ENCODE measurements around the gene ATP13A1.

The ATP13A1 gene

GRCh38 chr19:19653597-19654147 lies 9.8 kb downstream of the ATP13A1 start:
- Histone ChIP-seq H3K4me3 (ENCODE audit: low read length) (no peak overlapping the region), H3K4me1 (ENCODE audit: insufficient read depth, low read length) (no peaks in the 10 kb centered on the region), H3K27me3 (ENCODE audit: insufficient read depth, low read length) (no peaks in the 10 kb centered on the region), H3K36me3 (ENCODE audit: insufficient read depth, low read length) (peaks cover 97% of the 10 kb centered on the region), H3K9me3 (ENCODE audit: insufficient read depth, low read depth, low read length) (no peaks in the 10 kb centered on the region), H3K27ac (ENCODE audit: low read depth, low read length) (no peak overlapping the region), H3K9ac (ENCODE audit: low read depth, low read length) (no peak overlapping the region)
- 98% methylated on average over 23 of the region's 23 CpGs for WGBS

DNA sequence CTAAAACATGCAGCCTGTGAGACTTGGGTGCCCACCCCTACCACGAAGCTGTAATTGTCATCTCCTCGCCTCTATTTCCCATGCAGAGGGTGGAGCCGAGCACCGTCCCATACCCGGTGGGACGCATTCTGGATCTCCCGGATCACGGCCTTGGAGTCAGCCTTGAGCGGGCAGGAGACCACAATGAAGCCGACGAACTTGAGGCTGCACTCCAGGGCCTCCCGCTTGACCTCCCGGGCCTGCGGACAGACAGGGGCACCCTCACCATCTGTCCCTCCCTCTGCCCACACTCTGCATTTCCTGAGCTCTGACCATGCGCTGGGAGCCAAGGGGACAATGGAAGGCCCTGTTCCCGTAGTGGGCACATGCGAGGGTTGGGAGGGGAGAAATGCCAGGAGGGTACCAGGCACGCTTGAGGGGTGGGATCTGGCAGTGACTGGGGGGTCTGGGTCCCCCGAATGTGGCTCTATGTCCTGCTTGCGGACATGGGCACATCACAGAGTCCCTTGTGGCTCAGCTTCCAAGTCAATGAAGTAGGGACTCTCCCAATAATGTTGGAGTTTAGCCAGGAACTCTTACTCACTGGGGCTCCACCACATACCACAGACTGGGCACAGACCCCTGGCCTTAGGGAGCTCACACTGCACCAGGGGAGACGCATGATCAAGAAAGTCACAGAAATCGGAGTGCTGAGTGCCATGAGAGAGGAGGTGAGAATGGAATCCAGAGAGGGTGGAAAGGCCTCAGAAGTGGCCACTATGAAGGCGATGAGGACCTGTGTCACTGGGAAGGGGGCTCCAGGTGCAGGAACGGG lies 10.8 kb downstream of the ATP13A1 start:
- 95% methylated on average over 24 of the region's 24 CpGs for WGBS
- H3K36me3 ChIP-seq (ENCODE audit: insufficient read depth, low read length), result peaks cover 94% of the 10 kb centered on the region
- no peaks in the 10 kb centered on the region for H3K27me3 ChIP-seq (ENCODE audit: insufficient read depth, low read length)
- H3K4me1 ChIP-seq (ENCODE audit: insufficient read depth, low read length), result no peaks in the 10 kb centered on the region
- no peak overlapping the region for H3K4me3 ChIP-seq (ENCODE audit: low read length)
- no peaks in the 10 kb centered on the region for H3K9me3 ChIP-seq (ENCODE audit: insufficient read depth, low read depth, low read length)
- H3K9ac ChIP-seq (ENCODE audit: low read depth, low read length), result no peak overlapping the region
- no peak overlapping the region for H3K27ac ChIP-seq (ENCODE audit: low read depth, low read length)

DNA sequence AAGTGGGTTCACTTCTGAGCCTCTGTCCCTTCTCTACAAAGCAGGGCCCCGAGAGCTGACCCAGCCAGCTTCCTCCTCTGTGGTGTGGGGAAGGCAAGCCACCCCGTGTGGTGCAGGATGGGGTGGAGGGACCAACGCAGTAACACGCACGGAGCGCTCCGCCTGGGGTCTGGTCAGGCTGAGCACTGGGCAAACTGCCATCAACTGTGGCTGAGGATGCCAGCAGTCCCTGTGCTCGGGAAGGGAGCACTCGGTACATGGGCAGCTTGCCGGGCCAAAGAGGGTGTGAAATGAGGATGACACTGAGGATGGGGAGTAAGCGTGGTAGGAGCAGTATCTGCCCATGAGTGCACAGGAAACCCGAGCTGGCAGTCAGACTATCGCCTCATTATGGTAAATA lies 12.4 kb downstream of the ATP13A1 start:
- H3K36me3 ChIP-seq (ENCODE audit: insufficient read depth, low read length), result peaks cover 93% of the 10 kb centered on the region
- WGBS, result 96% methylated on average over 13 of the region's 13 CpGs
- H3K4me3 ChIP-seq (ENCODE audit: low read length), result no peak overlapping the region
- no peaks in the 10 kb centered on the region for H3K4me1 ChIP-seq (ENCODE audit: insufficient read depth, low read length)
- no peaks in the 10 kb centered on the region for H3K27me3 ChIP-seq (ENCODE audit: insufficient read depth, low read length)
- H3K27ac ChIP-seq (ENCODE audit: low read depth, low read length), result no peak overlapping the region
- no peaks in the 10 kb centered on the region for H3K9me3 ChIP-seq (ENCODE audit: insufficient read depth, low read depth, low read length)
- no peak overlapping the region for H3K9ac ChIP-seq (ENCODE audit: low read depth, low read length)

DNA sequence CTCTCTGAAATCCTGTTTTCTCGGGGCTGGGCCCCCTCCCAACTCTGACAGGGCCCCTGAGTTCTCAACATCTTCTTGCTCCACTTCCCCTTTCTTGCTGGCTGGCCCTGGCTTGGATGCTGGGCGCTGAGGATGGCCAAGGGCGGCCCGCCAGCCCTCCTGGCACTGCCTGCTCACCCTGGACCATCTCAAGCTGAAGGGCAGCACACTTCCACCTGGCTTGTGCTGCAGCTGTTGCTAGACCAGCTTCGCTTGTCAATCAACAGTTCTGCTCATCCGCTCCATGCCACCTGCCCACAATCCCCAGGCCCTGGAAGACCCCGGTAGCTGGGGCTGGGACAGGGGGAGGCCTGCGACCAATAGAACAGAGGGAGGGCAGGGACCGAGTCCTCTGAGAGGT lies 13.1 kb downstream of the ATP13A1 start:
- Histone ChIP-seq H3K9ac (ENCODE audit: low read depth, low read length) (no peak overlapping the region), H3K4me3 (ENCODE audit: low read length) (no peak overlapping the region), H3K9me3 (ENCODE audit: insufficient read depth, low read depth, low read length) (no peaks in the 10 kb centered on the region), H3K27me3 (ENCODE audit: insufficient read depth, low read length) (no peaks in the 10 kb centered on the region), H3K27ac (ENCODE audit: low read depth, low read length) (no peak overlapping the region), H3K4me1 (ENCODE audit: insufficient read depth, low read length) (no peaks in the 10 kb centered on the region), H3K36me3 (ENCODE audit: insufficient read depth, low read length) (peaks cover 93% of the 10 kb centered on the region)
- WGBS, result 95% methylated on average over 9 of the region's 9 CpGs

DNA sequence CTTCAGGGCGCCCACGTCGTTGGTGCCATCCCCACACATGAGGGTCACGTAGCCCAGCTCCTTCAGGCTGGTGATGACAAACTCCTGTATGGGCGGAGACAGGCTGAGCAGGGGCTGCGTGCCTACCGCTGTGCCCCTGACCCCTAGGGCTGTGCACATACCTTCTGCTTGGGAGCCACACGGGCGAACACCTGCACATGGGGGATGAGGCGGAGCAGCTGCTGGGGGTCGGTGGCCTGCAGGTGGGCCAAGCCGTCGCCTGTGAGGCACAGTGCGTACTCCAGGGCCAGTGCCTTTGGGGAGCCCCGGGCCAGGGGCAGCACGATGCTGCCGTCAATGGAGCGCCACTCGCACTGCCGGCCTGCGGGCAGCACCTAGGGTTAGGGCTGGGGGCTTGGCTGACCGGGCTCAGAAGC lies 13.9 kb downstream of the ATP13A1 start:
- H3K9me3 ChIP-seq (ENCODE audit: insufficient read depth, low read depth, low read length), result no peaks in the 10 kb centered on the region
- H3K4me3 ChIP-seq (ENCODE audit: low read length), result no peak overlapping the region
- H3K36me3 ChIP-seq (ENCODE audit: insufficient read depth, low read length), result peaks cover 92% of the 10 kb centered on the region
- no peak overlapping the region for H3K9ac ChIP-seq (ENCODE audit: low read depth, low read length)
- H3K27ac ChIP-seq (ENCODE audit: low read depth, low read length), result no peak overlapping the region
- 96% methylated on average over 22 of the region's 22 CpGs for WGBS
- H3K27me3 ChIP-seq (ENCODE audit: insufficient read depth, low read length), result no peaks in the 10 kb centered on the region
- H3K4me1 ChIP-seq (ENCODE audit: insufficient read depth, low read length), result no peaks in the 10 kb centered on the region

DNA sequence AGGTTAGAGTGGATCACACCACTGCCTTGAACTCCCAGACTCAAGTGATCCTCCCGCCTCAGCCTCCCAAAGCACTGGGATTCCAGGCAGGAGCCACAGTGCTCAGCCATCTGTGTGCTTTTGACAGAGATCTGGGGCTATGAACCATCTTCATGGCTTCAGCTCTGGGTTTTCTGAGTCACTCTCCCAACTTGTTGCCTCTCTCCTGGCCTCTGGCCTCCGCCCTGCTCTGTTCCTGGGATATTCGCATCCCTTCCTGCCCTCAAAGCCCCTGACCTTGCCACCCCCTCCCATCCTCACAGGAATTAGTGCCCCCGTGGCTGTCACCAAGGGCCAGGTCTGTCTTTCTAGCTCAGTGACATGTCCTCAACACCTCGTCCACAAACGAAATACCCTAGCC lies 14.3 kb downstream of the ATP13A1 start:
- Histone ChIP-seq H3K27ac (ENCODE audit: low read depth, low read length) (no peak overlapping the region), H3K36me3 (ENCODE audit: insufficient read depth, low read length) (peaks cover 87% of the 10 kb centered on the region), H3K9me3 (ENCODE audit: insufficient read depth, low read depth, low read length) (no peaks in the 10 kb centered on the region), H3K9ac (ENCODE audit: low read depth, low read length) (no peak overlapping the region), H3K4me3 (ENCODE audit: low read length) (no peak overlapping the region), H3K27me3 (ENCODE audit: insufficient read depth, low read length) (no peaks in the 10 kb centered on the region), H3K4me1 (ENCODE audit: insufficient read depth, low read length) (no peaks in the 10 kb centered on the region)
- WGBS, result 92% methylated on average over 6 of the region's 6 CpGs

DNA sequence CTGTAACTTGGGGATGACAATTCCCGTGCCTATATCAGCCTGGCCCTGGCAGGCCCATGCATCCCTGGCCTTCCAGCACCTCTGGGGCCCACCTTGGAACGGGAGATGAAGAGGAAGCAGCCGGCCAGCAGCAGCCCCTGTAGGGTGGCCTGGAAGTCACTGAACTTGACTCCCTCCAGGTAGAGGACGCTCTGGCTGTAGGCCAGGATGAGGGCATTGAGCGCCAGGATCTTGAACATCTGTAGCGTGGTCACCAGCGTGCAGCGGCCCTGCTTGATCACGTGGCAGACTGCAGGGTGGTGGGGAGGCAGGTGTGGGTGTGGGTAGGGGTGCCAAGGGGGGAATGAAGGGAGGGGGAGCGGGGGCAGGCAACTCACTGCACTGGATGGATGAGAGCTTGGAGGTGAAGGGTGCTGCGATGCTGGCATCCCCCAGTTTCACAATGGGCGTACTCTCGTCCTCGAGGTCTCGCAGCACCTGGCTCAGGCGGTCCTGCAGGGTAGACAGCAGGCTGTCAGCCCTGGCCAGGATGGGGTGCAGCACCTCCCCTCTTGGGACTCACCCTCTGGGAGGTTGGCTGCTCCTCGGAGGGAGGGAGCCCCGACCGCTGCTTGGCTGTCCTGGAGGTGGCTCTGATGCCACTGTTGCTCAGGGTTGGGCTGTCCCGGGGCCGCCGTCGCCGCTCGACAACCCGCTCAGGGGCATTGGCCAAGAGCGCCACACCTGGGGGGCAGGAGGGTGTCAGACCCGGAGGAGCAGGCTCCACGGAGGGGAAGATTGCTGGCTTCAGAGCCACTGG lies 16.2 kb downstream of the ATP13A1 start:
- Histone ChIP-seq H3K27me3 (ENCODE audit: insufficient read depth, low read length) (no peaks in the 10 kb centered on the region), H3K4me3 (ENCODE audit: low read length) (no peak overlapping the region), H3K9ac (ENCODE audit: low read depth, low read length) (no peak overlapping the region), H3K36me3 (ENCODE audit: insufficient read depth, low read length) (peaks cover 69% of the 10 kb centered on the region), H3K4me1 (ENCODE audit: insufficient read depth, low read length) (no peaks in the 10 kb centered on the region), H3K9me3 (ENCODE audit: insufficient read depth, low read depth, low read length) (no peaks in the 10 kb centered on the region), H3K27ac (ENCODE audit: low read depth, low read length) (no peak overlapping the region)
- 95% methylated on average over 29 of the region's 29 CpGs for WGBS

- Histone ChIP-seq H3K36me3 (ENCODE audit: insufficient read depth, low read length) (peaks cover 50% of the 10 kb centered on the region), H3K4me3 (ENCODE audit: low read length) (no peak overlapping the region), H3K9me3 (ENCODE audit: insufficient read depth, low read depth, low read length) (no peaks in the 10 kb centered on the region), H3K27ac (ENCODE audit: low read depth, low read length) (no peak overlapping the region), H3K4me1 (ENCODE audit: insufficient read depth, low read length) (no peaks in the 10 kb centered on the region), H3K27me3 (ENCODE audit: insufficient read depth, low read length) (no peaks in the 10 kb centered on the region), H3K9ac (ENCODE audit: low read depth, low read length) (no peak overlapping the region)
- whole genome bisulfite sequencing, result 95% methylated on average over 17 of the region's 17 CpGs
Observed at GRCh38 chr19:19645233-19645870, 18.1 kb downstream of the ATP13A1 start.

- H3K4me1 ChIP-seq (ENCODE audit: insufficient read depth, low read length), result no peaks in the 10 kb centered on the region
- peaks cover 37% of the 10 kb centered on the region for H3K36me3 ChIP-seq (ENCODE audit: insufficient read depth, low read length)
- H3K9me3 ChIP-seq (ENCODE audit: insufficient read depth, low read depth, low read length), result no peaks in the 10 kb centered on the region
- peak overlapping the region; percentile 75; the same call in 1 of the 2 replicates for H3K4me3 ChIP-seq (ENCODE audit: low read length)
- WGBS, result 45% methylated on average over 4 of the region's 5 CpGs
- H3K27ac ChIP-seq (ENCODE audit: low read depth, low read length), result no peak overlapping the region; the same call in 1 of the 2 replicates
- no peaks in the 10 kb centered on the region for H3K27me3 ChIP-seq (ENCODE audit: insufficient read depth, low read length)
- no peak overlapping the region for H3K9ac ChIP-seq (ENCODE audit: low read depth, low read length)
Observed at GRCh38 chr19:19644054-19644388, 19.5 kb downstream of the ATP13A1 start.

DNA sequence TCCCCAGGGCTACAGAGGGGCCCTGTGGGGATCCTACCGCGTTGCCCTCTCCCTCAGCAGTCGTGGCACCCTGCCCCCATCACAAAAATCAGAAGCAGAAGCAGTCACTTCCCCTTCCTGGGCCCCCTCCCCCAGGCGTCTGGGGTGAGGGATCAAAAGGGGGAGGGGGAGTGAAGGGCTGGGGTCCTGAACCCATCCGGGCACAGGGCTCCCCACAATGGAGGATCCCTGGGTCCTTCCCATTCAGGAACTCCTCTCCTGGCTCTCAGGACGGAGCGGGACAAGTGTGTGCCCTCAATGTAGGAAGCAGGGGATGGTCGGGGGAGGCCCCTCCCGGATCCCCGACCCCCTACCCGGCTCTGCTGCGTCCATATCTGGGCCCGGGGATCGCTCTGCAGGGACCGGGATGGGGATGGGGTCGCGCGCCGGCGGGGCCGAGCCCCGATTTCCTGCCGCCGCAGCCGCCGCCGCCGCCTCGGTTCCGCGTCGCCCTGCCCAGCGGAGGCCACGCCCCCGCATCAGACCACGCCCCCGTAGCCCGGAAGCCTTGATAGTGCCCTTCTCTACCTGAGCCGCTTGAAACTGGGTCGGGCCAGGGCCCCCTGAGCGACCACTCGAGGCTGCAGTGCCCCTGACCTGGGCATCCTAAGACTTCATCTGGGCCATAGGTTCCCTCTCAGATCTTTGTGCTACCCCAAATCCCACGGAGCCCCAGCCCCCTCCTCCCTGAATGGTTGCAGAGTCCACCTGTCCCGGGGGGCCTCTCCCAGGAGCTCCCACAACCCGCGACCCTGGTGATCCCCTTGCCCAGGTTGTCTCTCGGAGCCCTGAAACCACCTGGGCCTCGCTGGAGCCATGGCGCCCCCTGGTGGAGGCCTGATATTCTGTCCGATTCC lies 20.1 kb downstream of the ATP13A1 start, which contains the start of gene GMIP:
GMIP (minus strand) TSS at position 500 of the 896 bp plus-strand sequence; CDS start at position 372, 128 bp downstream.
- Histone ChIP-seq H3K9ac (ENCODE audit: low read depth, low read length) (peak within 1 kb of the TSS; percentile 70), H3K36me3 (ENCODE audit: insufficient read depth, low read length) (peaks cover 36% of the 10 kb centered on the region), H3K9me3 (ENCODE audit: insufficient read depth, low read depth, low read length) (no peaks in the 10 kb centered on the region), H3K4me1 (ENCODE audit: insufficient read depth, low read length) (no peaks in the 10 kb centered on the region), H3K27me3 (ENCODE audit: insufficient read depth, low read length) (no peaks in the 10 kb centered on the region), H3K27ac (ENCODE audit: low read depth, low read length) (peak within 1 kb of the TSS; percentile 83; the same call in 1 of the 2 replicates), H3K4me3 (ENCODE audit: low read length) (peak within 1 kb of the TSS; percentile 75)
- WGBS, result 1% methylated on average over 49 of the region's 50 CpGs

Measured in HUES64 (cell line).